AG09309 (cell line): ENCODE data around the gene CCDC15.

Experiments
- DNase-seq: peaks from one replicate; pipeline ENCODE4 v3.0.0-alpha.2; 2010; ENCODE audit warnings: low read depth
- H3K4me3 ChIP-seq: 2 replicates; pipeline ENCODE4 v1.5.1; 2011; ENCODE audit warnings: mild to moderate bottlenecking, low read depth, low read length, moderate library complexity; ENCODE audit not compliant: control insufficient read depth
- TF ChIP-seq, protein P1 (sequence below): IDR thresholded peaks from 2 replicates; pipeline ENCODE4 v1.5.1; 2011; ENCODE audit warnings: mild to moderate bottlenecking, low read depth, low read length, inconsistent platforms; ENCODE audit not compliant: insufficient read depth, control insufficient read depth; ENCODE audit errors: missing control alignments

Gene CCDC15

GRCh38 chr11:124970925-124971324, 16.9 kb downstream of the CCDC15 start:
- DNase-seq = no peak
- TF ChIP-seq, protein P1, sequence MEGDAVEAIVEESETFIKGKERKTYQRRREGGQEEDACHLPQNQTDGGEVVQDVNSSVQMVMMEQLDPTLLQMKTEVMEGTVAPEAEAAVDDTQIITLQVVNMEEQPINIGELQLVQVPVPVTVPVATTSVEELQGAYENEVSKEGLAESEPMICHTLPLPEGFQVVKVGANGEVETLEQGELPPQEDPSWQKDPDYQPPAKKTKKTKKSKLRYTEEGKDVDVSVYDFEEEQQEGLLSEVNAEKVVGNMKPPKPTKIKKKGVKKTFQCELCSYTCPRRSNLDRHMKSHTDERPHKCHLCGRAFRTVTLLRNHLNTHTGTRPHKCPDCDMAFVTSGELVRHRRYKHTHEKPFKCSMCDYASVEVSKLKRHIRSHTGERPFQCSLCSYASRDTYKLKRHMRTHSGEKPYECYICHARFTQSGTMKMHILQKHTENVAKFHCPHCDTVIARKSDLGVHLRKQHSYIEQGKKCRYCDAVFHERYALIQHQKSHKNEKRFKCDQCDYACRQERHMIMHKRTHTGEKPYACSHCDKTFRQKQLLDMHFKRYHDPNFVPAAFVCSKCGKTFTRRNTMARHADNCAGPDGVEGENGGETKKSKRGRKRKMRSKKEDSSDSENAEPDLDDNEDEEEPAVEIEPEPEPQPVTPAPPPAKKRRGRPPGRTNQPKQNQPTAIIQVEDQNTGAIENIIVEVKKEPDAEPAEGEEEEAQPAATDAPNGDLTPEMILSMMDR = peak; percentile 24
- H3K4me3 ChIP-seq = no peak overlapping the region

GRCh38 chr11:124971810-124972209, 17.8 kb downstream of the CCDC15 start:
- TF ChIP-seq, protein P1 = no peak
- no peak overlapping the region for H3K4me3 ChIP-seq
- DNase-seq = no peak

DNA sequence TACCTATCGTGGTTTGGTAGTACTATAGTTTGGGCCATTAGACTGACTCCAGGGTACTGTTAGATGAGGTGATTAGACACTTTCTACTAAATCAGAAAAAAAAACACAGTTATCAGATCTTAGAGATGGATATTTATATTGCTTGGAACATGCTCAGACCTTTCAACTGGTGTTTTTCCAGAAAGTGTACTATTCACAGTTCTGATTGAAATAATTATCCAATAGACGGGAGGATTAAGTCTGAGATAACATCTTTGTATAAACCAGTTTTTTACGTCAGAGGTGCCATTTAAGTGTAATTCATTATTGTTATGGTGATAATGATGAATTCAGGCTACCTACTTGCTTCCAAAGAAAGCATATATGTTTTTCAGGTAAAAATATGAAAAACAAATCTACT, 22.5 kb downstream of the CCDC15 start:
- H3K4me3 ChIP-seq = no peak overlapping the region
- no peak for DNase-seq
- TF ChIP-seq, protein P1 = no peak

DNA sequence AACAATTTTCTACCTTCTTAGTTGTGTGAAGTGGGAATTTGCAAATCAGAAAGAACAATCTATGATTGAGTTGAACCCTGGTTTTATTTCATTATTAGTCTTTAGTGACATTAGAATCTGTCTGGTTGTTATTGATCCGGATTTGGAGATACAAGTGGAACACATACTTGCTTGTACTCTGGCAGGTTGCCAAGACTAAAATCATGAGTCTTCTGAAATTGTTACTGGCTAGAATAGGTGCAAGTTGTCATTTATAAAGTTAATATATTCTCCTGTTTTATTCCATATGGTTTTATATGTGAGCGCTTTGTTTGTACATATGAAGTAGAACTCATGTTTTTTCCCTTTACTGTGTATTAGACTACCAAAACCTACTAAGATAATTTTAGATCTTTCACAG, 23.0 kb downstream of the CCDC15 start:
- TF ChIP-seq, protein P1 = no peak
- H3K4me3 ChIP-seq = no peak overlapping the region
- no peak for DNase-seq

DNA sequence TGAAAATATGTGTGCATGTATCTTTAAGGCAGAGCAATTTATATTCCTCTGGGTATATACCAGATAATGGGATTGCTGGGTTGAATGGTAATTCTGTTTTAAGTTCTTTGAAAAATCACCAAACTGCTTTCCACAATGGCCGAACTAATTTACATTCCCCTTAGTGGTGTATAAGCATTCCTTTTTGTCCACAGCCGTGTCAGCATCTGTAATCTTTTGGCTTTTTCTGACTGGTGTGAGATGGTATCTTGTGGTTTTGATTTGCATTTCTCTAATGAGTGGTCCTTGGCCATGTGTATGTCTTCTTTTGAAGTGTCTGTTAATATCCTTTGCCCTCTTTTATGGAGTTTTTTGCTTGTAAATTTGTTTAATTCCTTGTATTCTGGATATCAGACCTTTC, 24.3 kb downstream of the CCDC15 start:
- no peak overlapping the region for H3K4me3 ChIP-seq
- TF ChIP-seq, protein P1 = no peak
- DNase-seq = no peak

GRCh38 chr11:124982043-124982442, 28.0 kb downstream of the CCDC15 start:
- H3K4me3 ChIP-seq = no peak overlapping the region
- TF ChIP-seq, protein P1 = no peak
- DNase-seq = no peak
